HG03045 (cell line): ENCODE results near the gene ESD.
A peak's percentile ranks its signal among the peaks of the same experiment; 100 is the strongest.
"Not testable (repeated sequence)": the region's sequence is repeated elsewhere in the genome, so short reads cannot be mapped to it uniquely, and the experiment has no call there.

Source experiments
- ATAC-seq: cut with Tn5 transposase; IDR thresholded peaks from one replicate; pipeline ENCODE4 v1.9.1; 2021; ENCODE audit warnings: mild to moderate bottlenecking, moderate library complexity; ENCODE audit not compliant: unreplicated experiment

Gene ESD

GRCh38 chr13:46796515-46797474 lies at the start of gene ESD:
TSS of gene ESD (minus strand) at chr13:46797161. CDS start at chr13:46791413, 5,748 bp downstream.
- peak; percentile 91 for ATAC-seq

- ATAC-seq = no peak
Measured at GRCh38 chr13:46846726-46847125, 49.8 kb upstream of the ESD start.

GRCh38 chr13:46845146-46845545 lies 48.2 kb upstream of the ESD start:
- no peak for ATAC-seq

GRCh38 chr13:46844431-46844830 lies 47.5 kb upstream of the ESD start:
- no peak for ATAC-seq

- no peak for ATAC-seq
Measured at GRCh38 chr13:46839399-46839798, 42.4 kb upstream of the ESD start.

- ATAC-seq = no peak
Measured at GRCh38 chr13:46834657-46835056, 37.7 kb upstream of the ESD start.

- peak; percentile 46 for ATAC-seq
Measured at GRCh38 chr13:46831588-46832194, 34.7 kb upstream of the ESD start.

GRCh38 chr13:46830405-46831005 lies 33.5 kb upstream of the ESD start:
- no peak for ATAC-seq

- no peak for ATAC-seq
Measured at GRCh38 chr13:46822551-46822950, 25.6 kb upstream of the ESD start.

- no peak for ATAC-seq
Measured at GRCh38 chr13:46817838-46818476, 21.0 kb upstream of the ESD start.

GRCh38 chr13:46817095-46817494 lies 20.1 kb upstream of the ESD start:
- no peak for ATAC-seq

- ATAC-seq = no peak
Measured at GRCh38 chr13:46816371-46816770, 19.4 kb upstream of the ESD start.

- ATAC-seq = no peak
Measured at GRCh38 chr13:46812301-46812797, 15.4 kb upstream of the ESD start.

- no peak for ATAC-seq
Measured at GRCh38 chr13:46810440-46810839, 13.5 kb upstream of the ESD start.

- ATAC-seq = not testable (repeated sequence)
Measured at GRCh38 chr13:46804921-46805320, 8.0 kb upstream of the ESD start.

GRCh38 chr13:46804391-46804815 lies 7.4 kb upstream of the ESD start:
- no peak for ATAC-seq

GRCh38 chr13:46803586-46803985 lies 6.6 kb upstream of the ESD start:
- ATAC-seq = no peak

- no peak for ATAC-seq
Measured at GRCh38 chr13:46801858-46802257, 4.9 kb upstream of the ESD start.

- ATAC-seq = no peak
Measured at GRCh38 chr13:46799139-46799538, 2.2 kb upstream of the ESD start.

GRCh38 chr13:46797501-46798237 lies 708 bp upstream of the ESD start:
- no peak for ATAC-seq
